ENCODE data around the gene S100A12. TPM values are rescaled to one million over a fixed set of nuclear protein-coding genes. Genes with fewer than 3 reads are reported as not detected.

S100A12 gene
- total and polyA plus RNA-seq, 2 donors (not counting 3 experiments of a cell fraction or from before 2014, with no cell fraction given): not detected

- no peak overlapping the region for H2AFZ ChIP-seq (ENCODE audit: low read depth, low read length)
- DNase-seq (ENCODE audit: low read depth, low spot score) (no peak), FAIRE-seq (no peak)
- no peak overlapping the region for H3K27ac ChIP-seq (ENCODE audit: insufficient read depth, low read depth, low read length)
- BruUV-seq (replicated peaks): no TSS peak
- H3K79me2 ChIP-seq (ENCODE audit: control insufficient read depth, insufficient read depth, low read length): no peaks in the 10 kb centered on the region
- H3K27me3 ChIP-seq (ENCODE audit: control insufficient read depth in 2 of 2, insufficient read depth in 2 of 2, low read length in 2 of 2): no peaks in the 10 kb centered on the region
- CTCF ChIA-PET: no interaction called here
- no peak overlapping the region for H3K4me3 ChIP-seq (replicated peaks in 1 of 3; ENCODE audit: insufficient read depth in 1 of 3, low read depth in 1 of 3, low read length in 3 of 3)
- no peak overlapping the region for H3K9ac ChIP-seq (replicated peaks; ENCODE audit: extremely low read depth, insufficient read depth, low read length)
- no peaks in the 10 kb centered on the region for H3K4me1 ChIP-seq (ENCODE audit: control insufficient read depth, extremely low read depth, insufficient read depth, low read length)
- dilution Hi-C loops (cut with MboI; ENCODE audit: extremely low pct_ligation_motif_present, low sequenced_read_pairs): no loop called here
- H3K9me1 ChIP-seq (replicated peaks; ENCODE audit: control insufficient read depth, extremely low read depth, insufficient read depth, low read length): no peaks in the 10 kb centered on the region
- no peaks in the 10 kb centered on the region for H4K20me1 ChIP-seq (replicated peaks; ENCODE audit: control insufficient read depth, extremely low read depth, insufficient read depth, low read length)
- intact Hi-C loops (cut with micrococcal nuclease): no loop called here
- TF ChIP-seq POLR2A (IDR thresholded peaks at IDR 0.05; ENCODE audit: low read depth, low read length): no peak
- no peak for TF ChIP-seq GATA2 (IDR thresholded peaks at IDR 0.05; ENCODE audit: insufficient read depth, insufficient read length, low read depth, low read length)
- TF ChIP-seq POLR2AphosphoS5 (IDR thresholded peaks at IDR 0.05; ENCODE audit: insufficient read depth, low read depth, low read length): no peak
- no peak for TF ChIP-seq MYC (IDR thresholded peaks at IDR 0.05; ENCODE audit: low read depth, low read length)
- TF ChIP-seq EZH2 (IDR thresholded peaks at IDR 0.05; ENCODE audit: borderline replicate concordance, low read depth, low read length, severe bottlenecking): no peak
- no peak for TF ChIP-seq MAX (IDR thresholded peaks at IDR 0.05; ENCODE audit: insufficient read depth, insufficient read length)
- no peak for TF ChIP-seq JUN (IDR thresholded peaks at IDR 0.05; ENCODE audit: borderline replicate concordance, insufficient read depth, insufficient read length, low read depth)
- TF ChIP-seq, protein P1, sequence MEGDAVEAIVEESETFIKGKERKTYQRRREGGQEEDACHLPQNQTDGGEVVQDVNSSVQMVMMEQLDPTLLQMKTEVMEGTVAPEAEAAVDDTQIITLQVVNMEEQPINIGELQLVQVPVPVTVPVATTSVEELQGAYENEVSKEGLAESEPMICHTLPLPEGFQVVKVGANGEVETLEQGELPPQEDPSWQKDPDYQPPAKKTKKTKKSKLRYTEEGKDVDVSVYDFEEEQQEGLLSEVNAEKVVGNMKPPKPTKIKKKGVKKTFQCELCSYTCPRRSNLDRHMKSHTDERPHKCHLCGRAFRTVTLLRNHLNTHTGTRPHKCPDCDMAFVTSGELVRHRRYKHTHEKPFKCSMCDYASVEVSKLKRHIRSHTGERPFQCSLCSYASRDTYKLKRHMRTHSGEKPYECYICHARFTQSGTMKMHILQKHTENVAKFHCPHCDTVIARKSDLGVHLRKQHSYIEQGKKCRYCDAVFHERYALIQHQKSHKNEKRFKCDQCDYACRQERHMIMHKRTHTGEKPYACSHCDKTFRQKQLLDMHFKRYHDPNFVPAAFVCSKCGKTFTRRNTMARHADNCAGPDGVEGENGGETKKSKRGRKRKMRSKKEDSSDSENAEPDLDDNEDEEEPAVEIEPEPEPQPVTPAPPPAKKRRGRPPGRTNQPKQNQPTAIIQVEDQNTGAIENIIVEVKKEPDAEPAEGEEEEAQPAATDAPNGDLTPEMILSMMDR (IDR thresholded peaks at IDR 0.05; ENCODE audit: extremely low read depth in 1 of 2, insufficient read depth in 1 of 2, low read depth in 1 of 2, low read length in 2 of 2): no peak
- no peak for TF ChIP-seq FOS (IDR thresholded peaks at IDR 0.05; ENCODE audit: borderline replicate concordance, insufficient read depth, low read length)
- H3K4me2 ChIP-seq (ENCODE audit: insufficient read depth, low read length): no peak overlapping the region
- POLR2A ChIA-PET: no interaction called here
- H3K9me3 ChIP-seq (replicated peaks; ENCODE audit: control insufficient read depth, insufficient read depth, low read length): no peaks in the 10 kb centered on the region
- H3K36me3 ChIP-seq (ENCODE audit: control insufficient read depth in 2 of 2, extremely low read depth in 1 of 2, insufficient read depth in 2 of 2, low read length in 2 of 2): no peaks in the 10 kb centered on the region
These were observed 16.8 kb upstream of the S100A12 start for GRCh38 chr1:153392258-153392657.
